Measurements from ENCODE around the gene LRP3.
"Not testable (repeated sequence)": the region's sequence is repeated elsewhere in the genome, so short reads cannot be mapped to it uniquely, and the experiment has no call there.

LRP3 gene, protein sequence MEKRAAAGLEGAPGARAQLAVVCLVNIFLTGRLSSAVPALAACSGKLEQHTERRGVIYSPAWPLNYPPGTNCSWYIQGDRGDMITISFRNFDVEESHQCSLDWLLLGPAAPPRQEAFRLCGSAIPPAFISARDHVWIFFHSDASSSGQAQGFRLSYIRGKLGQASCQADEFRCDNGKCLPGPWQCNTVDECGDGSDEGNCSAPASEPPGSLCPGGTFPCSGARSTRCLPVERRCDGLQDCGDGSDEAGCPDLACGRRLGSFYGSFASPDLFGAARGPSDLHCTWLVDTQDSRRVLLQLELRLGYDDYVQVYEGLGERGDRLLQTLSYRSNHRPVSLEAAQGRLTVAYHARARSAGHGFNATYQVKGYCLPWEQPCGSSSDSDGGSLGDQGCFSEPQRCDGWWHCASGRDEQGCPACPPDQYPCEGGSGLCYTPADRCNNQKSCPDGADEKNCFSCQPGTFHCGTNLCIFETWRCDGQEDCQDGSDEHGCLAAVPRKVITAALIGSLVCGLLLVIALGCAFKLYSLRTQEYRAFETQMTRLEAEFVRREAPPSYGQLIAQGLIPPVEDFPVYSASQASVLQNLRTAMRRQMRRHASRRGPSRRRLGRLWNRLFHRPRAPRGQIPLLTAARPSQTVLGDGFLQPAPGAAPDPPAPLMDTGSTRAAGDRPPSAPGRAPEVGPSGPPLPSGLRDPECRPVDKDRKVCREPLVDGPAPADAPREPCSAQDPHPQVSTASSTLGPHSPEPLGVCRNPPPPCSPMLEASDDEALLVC

DNA sequence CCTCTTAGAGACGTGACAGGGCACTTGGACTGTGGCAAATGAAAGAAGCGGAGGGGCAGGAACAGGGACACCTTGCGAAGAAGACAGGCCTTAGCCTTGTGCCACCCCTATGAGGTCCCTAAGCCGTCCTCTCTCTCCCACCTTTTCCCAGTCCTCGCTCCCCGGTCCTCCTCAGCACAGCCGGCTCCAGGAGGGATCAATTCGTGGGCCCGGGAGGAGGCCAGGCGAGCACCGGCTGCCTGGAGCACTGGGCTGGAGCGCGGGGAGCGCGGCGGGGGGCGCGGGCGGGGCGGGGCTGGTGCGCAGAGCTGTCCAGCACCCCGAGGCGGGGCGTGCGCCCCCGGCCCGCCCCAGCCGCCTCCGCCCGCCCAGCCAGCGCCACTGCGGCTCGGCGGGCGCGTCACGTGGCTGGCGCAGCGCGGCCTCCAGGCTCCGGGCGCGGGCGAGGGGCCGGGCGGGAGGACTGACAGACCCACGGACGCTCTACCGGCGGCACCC, at the start of gene LRP3:
Gene LRP3, plus strand, starts transcription at position 466 of the 498 bp plus-strand sequence. CDS start 456 bp downstream, outside the sequence.
- DNase-seq = peak; percentile 70

DNA sequence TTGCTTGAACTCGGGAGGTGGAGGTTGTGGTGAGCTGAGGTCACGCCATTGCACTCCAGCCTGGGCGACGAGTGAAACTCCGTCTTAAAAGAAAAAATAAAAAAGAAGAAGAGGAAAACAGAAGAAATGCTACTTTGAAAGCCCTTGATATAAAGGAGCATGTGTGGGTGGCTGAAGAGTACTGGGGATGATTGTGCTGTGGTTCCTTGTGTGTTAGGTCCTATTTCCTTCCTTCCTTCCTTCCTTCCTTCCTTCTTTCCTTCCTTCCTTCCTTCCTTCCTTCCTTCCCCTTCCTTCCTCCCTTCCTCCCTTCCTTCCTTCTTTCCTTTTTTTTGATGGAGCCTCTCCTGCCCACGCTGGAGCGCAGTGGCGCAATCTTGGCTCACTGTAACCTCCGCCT, 47.9 kb upstream of the LRP3 start:
- no peak for DNase-seq

DNA sequence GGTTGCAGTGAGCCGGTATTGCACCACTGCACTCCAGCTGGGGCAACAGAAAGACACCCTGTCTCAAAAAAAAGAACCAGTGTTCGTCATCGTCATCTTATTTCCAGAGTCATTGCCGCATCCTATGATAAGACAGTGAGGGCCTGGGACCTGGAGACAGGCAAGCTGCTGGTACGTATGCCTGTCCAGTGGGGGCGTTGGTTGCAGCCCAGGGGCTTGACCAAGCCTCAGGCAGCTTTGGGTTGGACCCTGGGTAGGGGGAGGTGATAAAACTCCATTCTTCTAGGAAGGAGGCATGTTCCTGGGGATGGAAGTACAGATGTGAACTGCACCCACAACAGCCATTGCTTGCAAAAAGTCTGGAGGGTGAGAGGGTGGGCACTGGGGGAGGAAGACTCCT, 46.6 kb upstream of the LRP3 start:
- no peak for DNase-seq

DNA sequence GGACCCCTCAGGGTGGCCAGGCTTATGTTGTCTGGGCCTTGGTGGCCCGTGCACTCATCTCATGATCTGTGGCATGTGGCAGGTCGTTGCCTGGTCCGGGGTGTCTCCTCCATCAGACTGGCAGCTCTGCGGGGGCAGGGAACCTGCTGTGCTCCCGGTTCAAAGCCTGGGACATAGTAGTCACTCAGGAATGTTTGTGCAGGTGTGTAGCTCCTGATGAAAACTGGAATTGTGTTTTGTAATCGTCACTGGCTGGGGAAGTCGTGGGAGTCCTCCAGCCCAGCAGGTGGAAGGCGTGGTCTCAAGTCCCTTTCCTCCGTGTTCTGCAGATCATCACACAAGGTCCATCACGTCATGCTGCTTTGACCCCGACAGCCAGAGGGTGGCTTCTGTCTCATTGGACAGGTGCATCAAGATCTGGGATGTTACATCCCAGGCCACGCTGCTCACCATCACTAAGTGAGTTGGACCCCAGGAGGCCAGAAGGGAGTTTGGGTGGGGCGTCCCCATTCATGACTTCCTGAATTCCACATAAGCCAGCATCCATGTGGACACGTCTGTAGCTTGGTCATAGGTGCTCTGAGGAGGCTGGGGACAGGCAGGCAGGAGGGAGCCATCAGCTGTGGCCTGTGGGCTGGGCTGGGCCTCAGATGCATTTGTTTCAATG, 43.1 kb upstream of the LRP3 start:
- no peak for DNase-seq

DNA sequence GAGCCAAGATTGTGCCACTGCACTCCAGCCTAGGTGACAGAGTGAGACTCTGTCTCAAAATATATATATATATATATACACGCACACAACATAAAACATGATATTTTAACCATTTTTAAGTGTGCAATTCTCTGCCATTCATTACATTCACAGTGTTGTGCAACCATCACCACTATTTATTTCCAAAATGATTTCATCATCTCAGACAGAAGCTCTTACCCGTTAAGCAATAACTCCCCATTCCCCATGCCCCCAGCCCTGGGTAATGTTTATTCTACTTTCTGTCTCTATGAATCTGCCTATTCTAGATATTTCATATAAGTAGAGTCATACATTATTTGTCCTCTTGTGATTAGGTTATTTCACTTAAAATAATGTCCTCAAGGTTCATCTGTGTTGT, 42.0 kb upstream of the LRP3 start:
- DNase-seq = no peak

DNA sequence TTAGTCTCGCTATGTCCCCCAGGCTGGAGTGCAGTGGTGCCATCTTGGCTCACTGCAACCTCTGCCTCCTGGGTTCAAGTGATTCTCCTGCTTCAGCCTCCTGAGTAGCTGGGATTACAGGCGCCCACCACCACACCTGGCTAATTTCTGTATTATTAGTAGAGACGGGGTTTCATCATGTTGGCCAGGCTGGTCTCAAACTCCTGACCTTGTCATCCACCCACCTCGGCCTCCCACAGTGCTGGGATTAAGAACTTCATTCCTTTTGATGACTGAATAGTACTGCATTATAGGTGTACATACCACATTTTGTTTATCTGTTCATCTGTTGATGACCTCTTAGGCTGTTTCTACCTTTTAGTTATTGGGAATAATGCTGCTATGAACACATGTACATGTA, 41.5 kb upstream of the LRP3 start:
- DNase-seq = not testable (repeated sequence)

DNA sequence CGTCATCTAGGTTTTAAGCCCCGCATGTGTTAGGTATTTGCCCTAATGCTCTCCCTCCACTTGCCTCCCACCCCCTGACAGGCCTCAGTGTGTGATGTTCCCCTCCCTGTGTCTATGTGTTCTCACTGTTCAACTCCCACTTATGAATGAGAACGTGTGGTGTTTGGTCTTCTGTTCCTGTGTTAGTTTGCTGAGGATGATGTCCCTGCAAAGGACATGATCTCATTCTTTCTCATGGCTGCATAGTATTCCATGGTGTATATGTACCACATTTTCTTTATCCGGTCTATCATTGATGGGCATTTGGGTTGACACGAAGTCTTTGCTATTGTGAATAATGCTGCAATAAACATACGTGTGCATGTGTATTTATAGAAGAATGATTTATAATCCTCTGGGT, 39.8 kb upstream of the LRP3 start:
- DNase-seq = not testable (repeated sequence)

DNA sequence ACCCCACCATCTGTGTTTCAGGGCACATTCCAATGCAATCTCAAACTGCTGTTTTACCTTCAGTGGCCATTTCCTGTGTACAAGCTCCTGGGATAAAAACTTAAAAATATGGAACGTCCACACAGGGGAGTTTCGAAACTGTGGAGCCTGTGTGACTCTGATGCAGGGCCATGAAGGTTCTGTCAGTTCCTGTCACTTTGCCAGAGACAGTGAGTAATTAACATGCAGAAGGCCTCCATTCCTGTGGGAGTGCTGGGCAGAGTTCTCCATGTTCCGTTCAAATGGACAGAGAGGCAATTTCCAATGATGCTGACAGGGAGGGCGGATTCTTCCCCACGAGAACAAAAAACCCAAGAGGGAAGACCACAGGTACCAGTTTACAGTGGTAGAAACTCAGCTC, 37.8 kb upstream of the LRP3 start:
- no peak for DNase-seq

DNA sequence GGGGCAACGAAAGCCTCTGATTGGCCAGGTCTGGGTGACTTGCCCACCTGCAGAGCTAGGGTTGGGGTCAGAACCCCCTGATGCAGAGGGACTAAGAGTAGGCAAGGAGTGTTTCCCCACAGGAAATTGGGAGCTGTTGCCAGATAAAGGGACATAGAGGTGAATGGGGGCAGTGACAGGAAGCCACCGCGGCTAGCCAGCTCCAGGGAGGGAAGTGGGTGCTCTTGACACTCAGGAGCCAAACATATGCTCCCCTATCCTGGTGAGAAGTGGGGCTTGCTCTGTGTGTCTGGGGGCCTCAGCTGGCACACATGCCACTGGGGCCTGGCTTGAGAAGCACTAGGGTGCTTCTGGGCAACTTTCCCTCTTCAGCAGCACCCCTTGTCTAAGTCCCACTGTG, 36.2 kb upstream of the LRP3 start:
- DNase-seq = no peak

DNA sequence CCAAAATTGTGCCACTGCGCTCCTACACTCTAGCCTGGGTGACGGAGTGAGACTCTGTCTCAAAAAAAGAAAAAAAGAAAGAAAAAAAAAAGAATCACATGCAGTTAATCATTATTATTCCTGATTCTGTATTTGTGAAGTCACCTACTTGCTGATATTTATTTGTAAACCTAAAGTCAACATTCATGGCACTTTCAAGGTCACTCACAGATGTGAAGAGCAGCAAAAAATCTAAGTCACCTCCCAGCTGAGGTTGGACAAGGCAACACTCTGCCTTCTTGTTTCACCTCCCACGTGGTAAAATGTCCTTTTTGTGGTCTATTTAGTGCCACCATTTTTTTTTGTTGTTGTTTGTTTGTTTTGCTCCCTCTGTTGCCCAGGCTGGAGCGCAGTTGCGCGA, 35.8 kb upstream of the LRP3 start:
- no peak for DNase-seq

DNA sequence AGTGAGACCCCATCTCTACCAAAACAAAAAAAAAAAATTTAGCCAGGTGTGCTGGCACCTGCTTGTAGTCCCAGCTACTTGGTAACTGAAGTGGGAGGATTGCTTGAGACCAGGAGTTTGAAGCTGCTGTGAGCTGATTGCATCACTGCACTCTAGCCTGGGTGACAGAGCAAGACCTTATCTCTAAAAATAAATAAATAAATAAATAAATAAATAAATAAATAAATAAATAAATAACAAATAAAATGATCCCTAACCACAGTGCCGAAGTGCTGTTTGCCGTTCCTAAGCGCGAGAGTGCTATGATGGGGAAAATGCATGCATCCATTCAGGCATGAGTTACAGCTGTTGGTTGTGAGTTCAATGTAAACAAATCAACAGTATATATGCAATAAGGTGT, 35.0 kb upstream of the LRP3 start:
- DNase-seq = no peak

DNA sequence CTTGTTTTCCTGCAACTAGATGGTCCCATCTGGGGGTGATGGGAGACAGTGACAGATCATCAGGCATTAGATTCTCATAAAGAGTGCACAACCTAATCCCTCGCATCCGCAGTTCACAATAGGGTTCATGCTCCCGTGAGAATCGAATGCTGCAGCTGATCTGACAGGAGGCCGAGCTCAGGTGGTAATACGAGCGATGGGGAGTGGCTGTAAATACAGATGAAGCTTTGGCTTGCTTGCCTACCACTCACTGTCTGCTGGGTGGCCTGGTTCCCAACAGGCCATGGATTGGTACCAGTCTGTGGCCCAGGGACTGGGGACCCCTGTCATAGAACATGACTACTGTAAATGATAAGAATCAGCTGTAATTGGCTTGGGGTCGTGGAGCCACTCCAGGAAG, 34.2 kb upstream of the LRP3 start:
- DNase-seq = no peak

DNA sequence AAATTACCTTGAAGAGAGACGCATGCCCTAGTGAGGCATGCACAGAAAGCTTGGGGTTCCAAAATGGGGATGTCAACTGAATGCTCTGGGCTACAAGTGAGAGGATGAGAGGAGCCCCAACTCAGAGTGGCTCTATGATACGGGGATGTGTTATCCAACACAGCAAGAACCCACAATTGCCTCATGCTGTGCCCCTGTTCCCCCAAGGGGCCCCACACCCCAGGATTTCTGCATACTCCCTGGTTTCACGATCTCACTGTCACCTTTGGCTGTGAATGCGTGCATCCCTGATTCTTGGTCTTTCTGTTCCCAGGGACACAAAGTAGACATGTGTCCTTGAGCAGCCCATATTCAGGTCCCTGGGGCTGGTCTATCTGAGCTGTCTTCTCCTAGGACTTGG, 32.9 kb upstream of the LRP3 start:
- DNase-seq = no peak

DNA sequence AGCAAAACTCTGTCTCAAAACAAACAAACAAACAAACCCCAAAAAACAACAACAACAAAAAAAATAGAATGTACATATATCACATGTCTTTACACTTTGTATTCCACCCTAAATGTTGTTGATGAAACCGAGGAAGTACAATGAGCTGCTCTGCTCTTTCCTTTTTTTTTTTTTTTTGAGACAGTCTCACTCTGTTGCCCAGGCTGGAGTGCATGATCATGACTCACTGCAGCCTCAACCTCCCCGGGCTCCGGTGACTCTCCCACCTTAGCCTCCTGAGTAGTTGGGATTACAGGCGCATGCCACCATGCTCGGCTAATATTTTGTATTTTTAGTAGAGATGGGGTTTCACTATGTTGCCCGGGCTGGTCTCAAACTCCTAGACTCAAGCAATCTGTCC, 30.6 kb upstream of the LRP3 start:
- no peak for DNase-seq

DNA sequence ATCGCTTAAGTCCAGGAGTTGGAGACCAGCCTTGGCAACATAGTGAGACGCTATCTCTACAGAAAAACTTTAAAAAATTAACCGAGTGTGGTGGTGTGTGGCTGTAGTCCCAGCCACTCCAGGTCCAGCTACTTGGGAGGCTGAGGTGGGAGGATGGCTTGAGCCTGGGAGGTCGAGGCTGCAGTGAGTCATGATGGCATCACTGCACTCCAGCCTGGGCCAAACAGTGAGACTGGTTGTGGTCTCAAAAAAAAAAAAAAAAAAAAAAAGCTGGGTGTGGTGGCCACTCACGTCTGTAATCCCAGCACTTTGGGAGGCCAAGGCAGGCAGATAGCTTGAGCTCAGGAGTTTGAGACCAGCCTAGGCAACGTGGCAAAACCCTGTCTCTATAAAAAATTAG, 28.1 kb upstream of the LRP3 start:
- not testable (repeated sequence) for DNase-seq

DNA sequence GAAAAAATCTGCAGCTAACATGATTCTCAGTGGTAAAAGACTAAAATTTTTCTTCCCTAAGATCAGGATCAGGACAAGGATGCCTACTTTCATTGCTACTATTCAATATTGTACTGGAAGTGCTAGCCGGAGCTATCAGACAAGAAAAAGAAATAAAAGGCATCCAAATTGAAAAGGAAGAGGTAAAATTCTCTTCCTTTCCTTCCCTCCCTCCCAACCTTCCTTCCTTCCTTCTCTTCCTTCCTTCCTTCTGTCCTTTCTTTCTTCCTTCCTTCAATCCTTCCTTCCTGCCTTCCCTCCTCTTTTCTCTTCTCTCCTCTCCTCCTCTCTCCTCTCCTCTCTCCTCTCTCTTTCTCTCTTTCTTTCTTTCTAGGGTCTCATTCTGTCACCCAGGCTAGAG, 26.7 kb upstream of the LRP3 start:
- DNase-seq = no peak

DNA sequence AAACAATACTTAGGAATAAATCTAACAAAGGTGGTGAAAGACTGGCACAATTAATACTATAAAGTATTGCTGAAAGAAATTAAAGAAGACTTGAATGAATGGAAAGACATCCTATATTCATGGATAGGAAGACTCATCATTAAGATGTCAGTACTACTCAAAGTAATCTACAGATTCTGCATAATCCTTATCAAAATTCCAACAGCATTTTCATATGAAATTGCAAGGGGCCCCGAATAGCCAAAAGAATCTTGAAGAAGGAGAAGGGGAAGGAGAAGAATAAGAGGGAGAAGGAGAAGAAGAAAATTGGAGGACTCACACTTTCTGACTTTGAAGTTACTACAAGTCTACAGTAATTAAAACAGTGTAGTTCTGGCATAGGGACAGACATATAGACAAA, 25.6 kb upstream of the LRP3 start:
- no peak for DNase-seq

DNA sequence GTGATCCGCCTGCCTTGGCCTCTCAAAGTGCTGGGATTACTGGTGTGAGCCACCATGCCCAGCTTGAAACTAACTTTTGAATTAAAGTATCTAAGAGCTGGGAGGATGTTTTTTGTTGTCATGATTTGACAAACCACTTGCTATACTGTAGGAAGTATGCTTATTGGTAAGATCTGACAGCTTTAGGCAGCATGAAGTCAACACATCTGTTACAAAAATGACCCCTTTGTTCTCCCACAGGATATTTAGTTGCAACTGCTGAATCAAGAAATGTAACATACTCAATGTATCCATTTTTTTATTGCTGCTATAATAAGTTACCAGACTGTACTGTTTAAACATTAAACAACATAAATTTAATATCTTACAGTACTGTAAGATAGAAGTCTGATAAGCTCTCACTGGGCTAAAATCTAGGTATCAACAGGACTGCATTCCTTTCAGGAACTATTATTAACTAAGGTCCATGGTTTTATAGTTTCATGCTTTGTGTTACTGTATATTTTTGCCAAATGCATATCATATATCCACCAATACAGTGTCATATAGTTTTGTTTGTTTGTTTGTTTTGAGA, 22.8 kb upstream of the LRP3 start:
- no peak for DNase-seq

DNA sequence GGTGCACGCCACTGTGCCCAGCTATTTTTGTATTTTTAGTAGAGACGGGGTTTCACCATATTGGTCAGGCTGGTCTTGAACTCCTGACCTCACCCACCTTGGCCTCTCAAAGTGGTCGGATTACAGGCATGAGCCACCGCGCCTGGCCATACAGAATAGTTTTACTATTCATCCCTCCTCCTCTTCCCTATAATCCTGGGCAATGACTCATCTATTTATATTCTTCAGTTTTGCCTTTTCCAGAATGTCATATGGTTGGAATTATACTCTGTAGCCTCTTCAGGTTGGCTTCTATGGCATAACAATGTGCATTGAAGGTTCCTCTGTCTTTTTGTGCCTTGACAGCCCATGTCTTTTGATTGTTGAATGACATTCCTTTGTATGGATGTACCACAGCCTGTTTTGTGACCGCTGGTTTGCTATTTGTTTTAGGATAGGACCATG, 22.2 kb upstream of the LRP3 start:
- DNase-seq = no peak

DNA sequence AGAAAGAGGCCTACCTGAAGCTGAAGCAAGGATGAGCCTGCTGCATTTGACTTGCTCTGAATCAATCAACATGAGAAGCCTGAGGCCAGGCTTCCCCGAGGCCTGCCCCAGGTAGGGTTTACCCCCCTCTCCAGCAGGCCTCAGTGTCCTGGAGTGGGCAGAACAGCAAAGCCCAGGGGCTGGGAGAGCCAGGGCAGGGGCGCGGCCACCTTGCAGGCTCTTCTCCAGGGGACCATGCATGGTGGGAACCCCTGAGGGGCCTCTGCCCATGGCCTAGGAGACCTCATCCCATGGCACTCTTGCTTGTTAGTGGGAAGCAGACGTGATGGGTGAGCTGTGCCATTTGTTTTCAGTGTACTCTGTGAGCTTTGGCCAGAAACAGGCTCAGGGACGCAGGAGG, 19.9 kb upstream of the LRP3 start:
- no peak for DNase-seq

DNA sequence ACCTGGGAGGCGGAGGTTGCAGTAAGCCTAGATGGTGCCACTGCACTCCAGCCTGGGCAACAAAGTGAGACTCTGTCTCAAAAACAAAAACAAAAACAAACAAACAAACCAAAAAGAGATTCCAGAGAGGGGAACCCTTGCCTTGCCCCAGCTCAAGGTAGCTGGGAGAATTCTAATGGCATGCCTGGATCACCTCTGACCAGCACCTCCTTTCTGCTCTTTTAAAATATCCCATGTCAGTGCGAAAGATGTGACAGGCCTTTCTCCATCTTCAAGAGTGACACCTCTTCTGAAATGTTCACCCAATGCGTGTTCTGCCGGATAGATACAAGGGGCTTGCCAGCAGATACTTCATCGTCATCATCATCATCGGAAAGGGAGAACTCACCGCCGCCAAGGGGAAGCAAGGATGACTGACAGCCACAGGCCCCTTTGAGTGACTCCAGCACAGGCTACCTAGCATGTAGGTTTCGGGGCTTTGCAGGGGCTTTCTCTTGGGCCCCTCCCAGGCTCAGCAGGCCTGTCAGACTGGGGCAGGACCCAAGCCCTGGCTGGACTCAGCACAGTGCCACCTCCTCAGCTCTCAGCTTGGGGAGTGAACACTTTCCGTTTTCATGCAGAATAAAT, 18.9 kb upstream of the LRP3 start:
- DNase-seq = no peak

DNA sequence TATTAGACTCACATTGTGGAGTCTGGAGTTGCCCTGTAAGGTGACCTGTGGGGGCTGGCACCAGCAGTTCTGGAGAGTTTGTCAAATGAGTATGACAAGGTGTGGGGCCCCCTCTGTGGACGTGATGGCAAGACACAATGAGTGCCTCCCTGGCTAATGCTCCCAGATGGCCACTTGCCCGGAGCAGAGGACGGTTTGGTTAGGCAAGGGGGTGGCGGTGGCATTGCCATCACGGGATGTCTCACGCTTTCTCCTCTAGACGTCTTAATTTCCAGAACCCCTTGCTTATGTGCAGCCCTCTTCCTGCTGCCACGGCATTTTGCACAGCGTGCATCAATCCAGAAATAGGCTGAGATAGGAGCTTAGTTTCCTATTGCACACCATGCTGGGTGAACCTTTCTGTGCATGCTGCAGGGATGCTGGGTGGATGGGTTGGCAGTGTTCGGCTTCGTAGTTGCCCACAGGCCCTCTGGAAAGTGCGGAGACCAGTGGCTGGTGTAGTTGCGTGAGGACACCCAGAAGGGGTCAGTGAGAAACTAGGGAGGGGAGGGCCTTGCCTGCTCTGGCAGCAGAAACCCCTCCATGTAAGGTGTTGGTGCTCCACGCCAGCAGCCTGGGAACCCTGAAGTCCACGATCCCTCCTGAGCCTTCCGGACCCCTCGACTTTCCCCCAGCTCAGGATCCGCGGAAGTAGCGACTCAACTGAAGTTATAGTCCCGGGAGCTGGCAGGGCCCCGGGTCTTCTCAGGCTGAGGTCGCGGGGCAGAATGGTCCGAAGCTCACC, 18.1 kb upstream of the LRP3 start:
- no peak for DNase-seq
